BLaER1 treated with 17β-estradiol and CSF1 and Interleukin-3, amounts not matched to agents 10 nM and 100 nM (cell line): Measurements from ENCODE around the gene TAF9.
"Not testable (repeated sequence)": the region's sequence is repeated elsewhere in the genome, so short reads cannot be mapped to it uniquely, and the experiment has no call there.

Experiments
- H3K27ac ChIP-seq, 11 experiments: shearing (Covaris generic); formaldehyde crosslinking; 2 replicates each; pipeline ENCODE4 v1.8.1; 2022
- H3K27me3 ChIP-seq, 11 experiments: shearing (Covaris generic); formaldehyde crosslinking; 2 replicates each; pipeline ENCODE4 v1.8.1; 2022
- H3K36me3 ChIP-seq, 11 experiments: shearing (Covaris generic); formaldehyde crosslinking; 2 replicates each; pipeline ENCODE4 v1.8.1; 2022
- H3K4me1 ChIP-seq, 10 experiments: shearing (Covaris generic); formaldehyde crosslinking; 2 replicates each; pipeline ENCODE4 v1.8.1; 2022
- H3K4me2 ChIP-seq, 11 experiments: shearing (Covaris generic); formaldehyde crosslinking; 2 replicates each; pipeline ENCODE4 v1.8.1; 2022
- H3K4me3 ChIP-seq, 10 experiments: shearing (Covaris generic); formaldehyde crosslinking; 2 replicates each; pipeline ENCODE4 v1.8.1; 2022
- H3K9ac ChIP-seq, 11 experiments: shearing (Covaris generic); formaldehyde crosslinking; 2 replicates each; pipeline ENCODE4 v1.8.1; 2022
- H3K9me3 ChIP-seq, 11 experiments: shearing (Covaris generic); formaldehyde crosslinking; replicated peaks in 1 of 11; 2 replicates each; pipeline ENCODE4 v1.8.1; 2022
- H4K20me1 ChIP-seq, 11 experiments: shearing (Covaris generic); formaldehyde crosslinking; 2 replicates each; pipeline ENCODE4 v1.8.1; 2022
- Cebpa-rat ChIP-seq, 11 experiments: shearing (Covaris generic); IDR thresholded peaks; 2 replicates each; pipeline ENCODE4 v1.8.1; 2022

Gene TAF9

DNA sequence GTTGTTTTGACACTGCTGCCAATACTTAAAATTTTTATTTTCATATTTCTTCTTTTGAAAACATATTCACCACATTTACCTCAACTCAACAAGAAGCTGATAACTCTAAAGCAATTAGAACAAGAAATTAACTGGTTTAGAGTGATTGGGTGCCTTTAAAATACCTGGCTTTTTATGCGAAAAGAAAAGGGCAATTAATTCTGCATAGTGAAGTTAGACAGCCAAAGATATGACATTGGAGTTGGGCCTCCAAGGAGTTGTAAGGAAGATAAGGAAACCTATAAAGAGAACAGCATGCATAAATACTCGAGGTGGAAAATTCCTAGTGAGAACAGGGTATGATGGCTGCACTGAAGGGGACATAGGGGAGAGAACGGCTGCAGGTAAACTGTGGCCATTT, 9.6 kb downstream of the TAF9 start:
- Histone ChIP-seq H3K9ac (no peak overlapping the region), H3K4me3 (no peak overlapping the region), H3K36me3 (peaks cover 71 to 96% (median 84%) of the 10 kb centered on the region in 11 experiments), H3K9me3 (no peaks in the 10 kb centered on the region), H4K20me1 (peaks cover 26 to 91% (median 60%) of the 10 kb centered on the region in 11 experiments; a peak in 18 of 22 replicates), H3K27ac (no peak overlapping the region), H3K27me3 (no peaks in the 10 kb centered on the region), H3K4me2 (no peak overlapping the region), H3K4me1 (peaks cover 0 to 14% (median 8%) of the 10 kb centered on the region in 10 experiments; a peak in 10 of 20 replicates)
- TF ChIP-seq Cebpa-rat (IDR thresholded peaks at IDR 0.05) = no peak

GRCh38 chr5:69350664-69351063, 18.7 kb downstream of the TAF9 start:
- H3K9ac ChIP-seq = no peak overlapping the region
- H3K27ac ChIP-seq = no peak overlapping the region
- H3K27me3 ChIP-seq = no peaks in the 10 kb centered on the region
- H3K4me2 ChIP-seq = no peak overlapping the region
- H3K36me3 ChIP-seq = peaks cover 59 to 67% (median 63%) of the 10 kb centered on the region in 11 experiments
- no peak for TF ChIP-seq Cebpa-rat (IDR thresholded peaks at IDR 0.05)
- H3K9me3 ChIP-seq = peaks cover 0 to 4% (median 0%) of the 10 kb centered on the region in 11 experiments; a peak in 1 of 22 replicates
- peaks cover 0 to 32% (median 0%) of the 10 kb centered on the region in 11 experiments; a peak in 5 of 22 replicates for H4K20me1 ChIP-seq
- H3K4me1 ChIP-seq = peaks cover 0 to 7% (median 0%) of the 10 kb centered on the region in 10 experiments; a peak in 2 of 20 replicates
- no peak overlapping the region for H3K4me3 ChIP-seq

- Histone ChIP-seq H3K27ac (no peak overlapping the region), H3K4me2 (no peak overlapping the region), H3K36me3 (no peaks in the 10 kb centered on the region; a peak in 1 of 22 replicates), H3K9ac (no peak overlapping the region), H3K4me3 (no peak overlapping the region), H4K20me1 (no peaks in the 10 kb centered on the region), H3K4me1 (peaks cover 0 to 7% (median 0%) of the 10 kb centered on the region in 10 experiments; a peak in 2 of 20 replicates), H3K27me3 (no peaks in the 10 kb centered on the region), H3K9me3 (peaks cover 0 to 7% (median 0%) of the 10 kb centered on the region in 11 experiments; a peak in 3 of 22 replicates)
- no peak for TF ChIP-seq Cebpa-rat (IDR thresholded peaks at IDR 0.05)
Observed at GRCh38 chr5:69343083-69343482, 26.2 kb downstream of the TAF9 start.

GRCh38 chr5:69341520-69342161, 27.7 kb downstream of the TAF9 start:
- Histone ChIP-seq H3K4me1 (peaks cover 0 to 6% (median 0%) of the 10 kb centered on the region in 10 experiments; a peak in 2 of 20 replicates), H3K4me2 (no peak overlapping the region), H3K9ac (no peak overlapping the region), H3K36me3 (no peaks in the 10 kb centered on the region), H3K27ac (no peak overlapping the region), H4K20me1 (no peaks in the 10 kb centered on the region), H3K4me3 (no peak overlapping the region), H3K27me3 (no peaks in the 10 kb centered on the region), H3K9me3 (peaks cover 0 to 7% (median 0%) of the 10 kb centered on the region in 11 experiments; a peak in 3 of 22 replicates)
- no peak for TF ChIP-seq Cebpa-rat (IDR thresholded peaks at IDR 0.05)

DNA sequence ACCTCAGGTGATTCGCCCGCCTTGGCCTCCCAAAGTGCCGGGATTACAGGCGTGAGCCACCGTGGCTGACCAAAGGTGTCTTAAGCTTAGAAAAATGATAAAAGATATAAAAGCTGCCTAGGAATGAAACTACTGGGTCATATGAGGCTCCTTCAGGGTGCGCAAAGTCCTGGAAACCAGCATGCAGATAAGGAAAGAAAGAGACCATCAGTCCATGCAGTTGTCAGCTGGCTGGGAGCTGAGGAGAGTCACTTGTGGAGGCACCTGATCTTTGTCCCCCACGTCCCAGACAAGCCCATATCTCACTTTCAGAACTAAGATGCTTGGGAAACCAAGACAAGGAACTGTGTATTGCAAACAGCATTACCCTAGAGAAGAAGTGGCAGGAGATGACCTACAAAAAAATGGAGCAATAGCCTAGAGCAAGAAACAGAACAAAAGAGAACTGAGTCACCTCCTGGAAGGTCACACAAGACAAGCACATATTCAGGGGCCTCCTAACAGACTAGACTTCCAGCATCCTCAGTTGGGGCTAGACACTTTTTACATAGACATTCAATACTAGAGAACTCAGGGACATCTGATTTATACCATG, 33.9 kb downstream of the TAF9 start:
- Histone ChIP-seq H3K9ac (no peak overlapping the region), H4K20me1 (no peaks in the 10 kb centered on the region), H3K27me3 (no peaks in the 10 kb centered on the region), H3K9me3 (no peaks in the 10 kb centered on the region), H3K4me3 (no peak overlapping the region), H3K27ac (no peak overlapping the region), H3K36me3 (no peaks in the 10 kb centered on the region), H3K4me2 (no peak overlapping the region), H3K4me1 (peaks cover 16 to 22% (median 20%) of the 10 kb centered on the region in 10 experiments)
- no peak for TF ChIP-seq Cebpa-rat (IDR thresholded peaks at IDR 0.05)

GRCh38 chr5:69334793-69335268, 34.5 kb downstream of the TAF9 start:
- H3K27ac ChIP-seq = no peak overlapping the region
- H3K4me1 ChIP-seq = peaks cover 16 to 22% (median 20%) of the 10 kb centered on the region in 10 experiments
- no peak overlapping the region for H3K4me3 ChIP-seq
- H3K9me3 ChIP-seq = no peaks in the 10 kb centered on the region
- TF ChIP-seq Cebpa-rat (IDR thresholded peaks at IDR 0.05) = no peak
- H3K4me2 ChIP-seq = no peak overlapping the region
- no peak overlapping the region for H3K9ac ChIP-seq
- H3K36me3 ChIP-seq = no peaks in the 10 kb centered on the region
- no peaks in the 10 kb centered on the region for H3K27me3 ChIP-seq
- no peaks in the 10 kb centered on the region for H4K20me1 ChIP-seq

- H3K9me3 ChIP-seq, H3K36me3 ChIP-seq, H4K20me1 ChIP-seq, H3K9ac ChIP-seq, H3K4me3 ChIP-seq, H3K27ac ChIP-seq, H3K27me3 ChIP-seq: not testable (repeated sequence)
- Histone ChIP-seq H3K4me1 (peaks cover 16 to 22% (median 20%) of the 10 kb centered on the region in 10 experiments), H3K4me2 (peak overlapping the region in 1 of 11 experiments; percentile 89; a peak in 2 of 22 replicates)
Observed at GRCh38 chr5:69333668-69334315, 35.5 kb downstream of the TAF9 start.

DNA sequence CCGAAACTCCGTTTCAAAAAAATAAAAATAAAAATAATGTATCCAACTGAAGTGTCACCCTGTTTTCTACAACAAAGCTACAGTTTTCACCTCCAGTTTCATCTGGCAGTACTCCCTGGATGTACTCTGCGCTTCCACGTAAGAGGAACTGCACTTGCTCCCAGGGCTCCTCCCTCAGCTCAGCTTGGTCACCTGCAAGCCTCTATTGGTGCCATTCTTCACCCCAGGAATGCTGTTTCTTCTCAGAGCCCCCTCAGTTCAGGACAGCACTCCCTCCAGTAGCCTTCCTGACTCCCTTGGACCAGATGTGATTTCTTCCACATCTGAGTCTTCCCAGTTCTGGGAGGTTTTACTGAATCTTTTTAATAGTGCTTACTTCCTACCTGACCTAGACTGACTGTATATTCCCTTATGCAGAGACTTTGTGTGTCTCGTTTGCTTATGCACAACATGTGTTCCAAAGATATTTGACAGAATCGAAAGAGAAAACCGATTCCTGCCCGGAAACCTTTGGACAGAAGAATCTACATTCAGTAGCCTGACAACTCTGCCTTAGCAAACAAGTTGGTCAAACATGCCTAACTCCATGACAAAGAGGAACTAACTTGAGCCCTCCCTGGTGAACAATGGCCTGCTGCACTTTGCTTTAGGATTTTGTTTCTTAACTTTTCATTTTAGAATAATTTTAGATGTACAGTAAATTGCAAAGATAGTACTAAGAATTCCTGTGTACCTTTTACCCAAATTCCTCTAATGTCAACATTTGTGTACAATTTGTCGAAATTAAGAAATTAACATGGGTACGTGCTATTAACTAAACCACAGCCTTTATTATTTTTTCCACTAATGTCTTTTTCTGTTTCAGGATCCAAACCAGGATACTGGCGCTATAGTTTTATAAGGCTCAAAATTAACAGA, 37.5 kb downstream of the TAF9 start:
- Histone ChIP-seq H3K27ac (peak overlapping the region in 10 of 11 experiments; percentile 55 to 77 (median 70); a peak in 16 of 22 replicates), H3K9ac (peak overlapping the region; percentile 58 to 79 (median 75); a peak in 21 of 22 replicates)

More for the DNA sequence above, 37.5 kb downstream of the TAF9 start:
- peak overlapping the region; percentile 63 to 77 (median 69) for H3K4me3 ChIP-seq
- H3K4me2 ChIP-seq = peak overlapping the region; percentile 78 to 94 (median 89)
- no peak for TF ChIP-seq Cebpa-rat (IDR thresholded peaks at IDR 0.05)
- H4K20me1 ChIP-seq = no peaks in the 10 kb centered on the region
- no peaks in the 10 kb centered on the region for H3K9me3 ChIP-seq
- no peaks in the 10 kb centered on the region for H3K36me3 ChIP-seq
- H3K4me1 ChIP-seq = peaks cover 16 to 22% (median 20%) of the 10 kb centered on the region in 10 experiments
- H3K27me3 ChIP-seq = no peaks in the 10 kb centered on the region
